Measurements from ENCODE around the gene SRGN.
"Not testable (repeated sequence)": the region's sequence is repeated elsewhere in the genome, so short reads cannot be mapped to it uniquely, and the experiment has no call there.

SRGN gene

GRCh38 chr10:69087590-69088470, at the start of gene SRGN:
TSS of gene SRGN (plus strand) at chr10:69088103. CDS start at chr10:69088158, 55 bp downstream.
- in situ Hi-C loops (cut with HindIII; ENCODE audit: low sequenced_read_pairs), result no loop called here

GRCh38 chr10:69040904-69041303, 47.0 kb upstream of the SRGN start:
- in situ Hi-C loops (cut with HindIII; ENCODE audit: low sequenced_read_pairs), result not testable (repeated sequence)

GRCh38 chr10:69042417-69042816, 45.5 kb upstream of the SRGN start:
- in situ Hi-C loops (cut with HindIII; ENCODE audit: low sequenced_read_pairs), result no loop called here

DNA sequence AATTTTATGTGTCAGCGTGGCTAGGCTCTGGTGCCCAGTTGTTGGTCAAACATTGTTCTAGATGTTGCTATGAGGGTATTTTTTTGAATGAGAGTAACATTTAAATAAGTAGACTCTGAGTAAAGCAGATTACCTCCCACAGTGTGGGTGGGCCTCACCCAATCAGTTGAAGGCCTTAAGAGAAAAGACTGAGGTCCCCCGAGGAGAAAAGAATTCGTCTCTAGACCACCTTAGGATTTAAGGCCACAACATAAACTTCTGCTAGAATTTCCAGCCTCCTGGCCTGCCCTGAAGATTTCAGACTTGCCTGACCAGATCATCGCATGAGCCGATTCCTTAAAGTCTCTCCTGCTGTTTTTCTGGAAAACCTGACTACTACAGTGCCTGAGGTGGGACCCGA, 45.1 kb upstream of the SRGN start:
- in situ Hi-C loops (cut with HindIII; ENCODE audit: low sequenced_read_pairs), result no loop called here

DNA sequence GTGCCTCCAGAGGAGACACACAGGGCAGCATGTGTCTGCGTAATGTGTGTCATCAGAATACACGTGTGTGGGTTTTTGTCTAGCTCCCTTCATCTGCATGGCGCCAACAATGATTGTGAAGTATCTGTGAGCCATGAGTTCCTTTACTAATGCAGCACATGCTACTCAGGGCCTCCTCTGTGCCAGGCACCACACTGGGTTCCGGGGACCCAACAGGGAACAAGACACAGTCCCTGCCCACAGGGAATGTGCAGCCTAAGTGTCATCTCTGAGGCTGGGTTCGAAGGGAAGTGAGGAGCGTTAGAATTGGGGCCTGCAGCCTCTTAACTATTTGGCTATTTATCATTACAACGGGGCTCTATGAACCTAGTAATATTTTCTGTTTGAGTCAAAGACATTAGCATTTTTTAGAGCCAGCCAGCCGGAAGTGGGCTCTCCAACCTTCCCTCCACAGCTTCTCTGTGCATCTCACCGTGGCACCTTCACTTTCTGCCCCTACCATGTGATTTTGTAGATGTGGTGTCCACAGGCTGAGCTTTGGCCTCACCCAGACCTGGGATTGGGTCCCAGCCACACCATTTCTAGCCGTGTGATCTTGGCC, 43.9 kb upstream of the SRGN start:
- in situ Hi-C loops (cut with HindIII; ENCODE audit: low sequenced_read_pairs), result no loop called here

- in situ Hi-C loops (cut with HindIII; ENCODE audit: low sequenced_read_pairs), result no loop called here
Measured at GRCh38 chr10:69044546-69044945, 43.4 kb upstream of the SRGN start.

GRCh38 chr10:69045441-69046300, 42.2 kb upstream of the SRGN start:
- in situ Hi-C loops (cut with HindIII; ENCODE audit: low sequenced_read_pairs), result no loop called here

DNA sequence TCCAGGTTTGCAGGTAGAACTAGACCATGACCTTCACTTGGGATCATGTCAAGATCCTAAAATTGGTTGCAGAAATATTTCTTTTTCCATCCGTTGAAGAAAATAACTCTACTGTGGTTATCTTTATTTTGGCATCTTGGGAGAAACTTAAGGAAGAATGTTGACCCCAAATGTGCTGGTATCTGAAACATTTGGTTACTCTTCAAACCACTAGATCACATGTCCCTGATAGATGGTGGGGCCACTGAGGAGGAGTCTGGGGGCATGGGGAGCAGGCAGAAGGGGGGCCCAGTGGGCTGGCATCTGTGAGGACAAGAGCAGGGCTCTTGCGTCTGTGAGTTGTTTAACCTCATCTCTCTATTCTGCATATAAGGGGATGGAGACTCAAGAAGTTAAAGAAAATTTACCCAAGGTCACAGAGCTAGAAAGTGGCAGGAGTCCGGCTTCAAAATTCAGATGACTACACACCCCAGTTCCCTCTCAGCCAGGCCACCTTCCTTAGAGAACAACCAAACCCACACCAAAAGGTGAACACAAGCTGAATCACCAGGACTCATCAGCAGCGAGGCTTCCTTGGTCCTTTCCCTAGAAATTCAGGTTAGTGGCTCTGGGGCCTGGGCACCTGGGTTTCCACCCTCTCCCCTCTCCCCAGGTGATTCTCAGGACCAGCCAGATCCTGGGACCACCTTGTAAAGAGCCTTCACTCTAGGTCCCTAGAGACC, 40.6 kb upstream of the SRGN start:
- in situ Hi-C loops (cut with HindIII; ENCODE audit: low sequenced_read_pairs), result no loop called here

- in situ Hi-C loops (cut with HindIII; ENCODE audit: low sequenced_read_pairs), result no loop called here
Measured at GRCh38 chr10:69048103-69048502, 39.8 kb upstream of the SRGN start.

DNA sequence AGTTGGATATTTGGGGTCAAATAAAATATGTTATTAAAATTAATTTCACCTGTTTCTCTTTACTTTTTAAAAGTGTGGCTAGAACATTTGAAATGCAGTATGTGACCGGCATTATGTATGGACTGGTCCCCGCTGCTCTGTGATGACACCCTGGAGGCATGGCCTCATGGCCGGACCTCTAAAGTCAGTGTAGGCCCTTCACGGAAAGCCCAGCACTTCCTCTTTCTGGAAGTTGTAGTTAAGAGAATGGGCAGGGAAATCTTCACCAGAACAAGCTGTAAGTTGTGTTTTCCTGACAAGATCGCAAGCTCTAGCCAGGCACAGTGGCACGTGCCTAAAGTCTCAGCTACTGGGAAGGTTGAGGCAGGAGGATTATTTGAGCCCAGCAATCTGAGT, 38.3 kb upstream of the SRGN start:
- in situ Hi-C loops (cut with HindIII; ENCODE audit: low sequenced_read_pairs), result no loop called here

DNA sequence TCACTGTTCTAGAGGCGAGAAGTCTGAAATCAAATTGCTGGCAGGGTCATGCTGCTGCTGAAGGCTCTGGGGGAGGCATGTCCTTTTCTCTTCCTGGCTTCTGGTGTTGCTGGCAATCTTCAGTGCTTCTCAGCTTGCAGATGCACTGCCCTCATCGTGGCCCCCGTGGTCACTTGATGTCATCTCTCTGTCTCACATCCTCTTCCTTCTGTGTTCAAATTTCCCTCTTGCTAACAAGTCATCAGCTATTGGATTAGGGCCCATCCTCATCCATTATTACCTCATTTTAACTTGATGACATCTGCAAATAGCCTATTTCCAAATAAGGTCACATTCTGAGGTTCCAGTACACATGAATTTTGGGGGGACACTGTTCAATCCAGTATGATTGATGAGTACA, 36.6 kb upstream of the SRGN start:
- in situ Hi-C loops (cut with HindIII; ENCODE audit: low sequenced_read_pairs), result no loop called here

- in situ Hi-C loops (cut with HindIII; ENCODE audit: low sequenced_read_pairs), result no loop called here
Measured at GRCh38 chr10:69051710-69052487, 36.0 kb upstream of the SRGN start.

- in situ Hi-C loops (cut with HindIII; ENCODE audit: low sequenced_read_pairs), result no loop called here
Measured at GRCh38 chr10:69052736-69053135, 35.2 kb upstream of the SRGN start.

DNA sequence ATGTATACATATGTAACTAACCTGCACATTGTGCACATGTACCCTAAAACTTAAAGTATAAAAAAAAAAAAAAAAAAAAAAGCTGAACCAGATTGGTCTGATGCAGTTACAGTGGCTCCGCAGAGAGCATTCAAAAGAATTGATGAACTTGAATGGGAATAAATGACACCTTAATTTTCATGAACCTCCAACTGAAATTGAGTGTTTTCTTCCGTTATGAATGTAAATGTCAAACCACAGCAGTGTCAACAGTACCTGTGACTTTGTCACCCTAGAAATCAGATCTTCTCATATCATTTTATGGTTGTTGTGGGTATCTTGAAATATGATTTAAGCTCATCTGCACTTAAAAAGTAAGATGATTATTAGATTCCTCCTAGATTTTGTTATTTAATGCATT, 32.7 kb upstream of the SRGN start:
- in situ Hi-C loops (cut with HindIII; ENCODE audit: low sequenced_read_pairs), result no loop called here

GRCh38 chr10:69056129-69056528, 31.8 kb upstream of the SRGN start:
- in situ Hi-C loops (cut with HindIII; ENCODE audit: low sequenced_read_pairs), result no loop called here

DNA sequence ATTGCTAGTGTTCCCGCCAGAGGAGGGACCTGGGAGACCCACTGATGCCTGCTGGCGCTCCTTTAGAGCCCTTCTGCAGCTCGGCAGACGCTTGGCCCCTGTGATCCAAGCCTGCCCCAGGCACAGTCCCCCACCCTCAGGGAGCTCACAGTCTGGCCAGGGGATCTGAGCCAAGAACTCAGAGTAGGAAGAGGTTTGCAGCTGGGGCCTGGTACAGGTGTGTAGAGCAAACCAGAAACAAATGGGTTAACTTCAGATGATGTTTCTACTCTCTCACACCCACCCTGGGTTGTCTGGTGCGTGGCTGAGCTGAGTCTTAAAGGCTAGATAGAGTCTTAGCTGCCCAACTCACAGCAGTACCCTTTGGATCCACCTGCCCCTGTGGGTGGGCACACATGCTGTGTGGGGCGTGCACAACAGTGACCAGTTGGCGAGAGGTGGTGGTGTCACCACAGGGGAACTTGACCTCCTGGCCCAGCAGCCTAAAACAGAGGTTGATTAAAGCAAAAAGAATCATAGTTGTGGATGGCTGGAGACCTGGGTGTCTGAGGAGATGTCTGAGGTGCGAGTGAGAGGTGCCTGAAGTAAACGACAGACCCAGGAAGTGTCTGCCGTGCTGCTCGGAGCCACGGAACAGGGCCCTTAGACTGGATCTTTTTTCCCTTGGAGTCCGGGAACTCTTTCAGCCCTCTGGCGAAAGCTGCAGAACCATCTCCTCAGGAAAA, 31.2 kb upstream of the SRGN start:
- in situ Hi-C loops (cut with HindIII; ENCODE audit: low sequenced_read_pairs), result no loop called here

- in situ Hi-C loops (cut with HindIII; ENCODE audit: low sequenced_read_pairs), result no loop called here
Measured at GRCh38 chr10:69057261-69057950, 30.5 kb upstream of the SRGN start.

GRCh38 chr10:69057951-69058297, 30.0 kb upstream of the SRGN start:
- in situ Hi-C loops (cut with HindIII; ENCODE audit: low sequenced_read_pairs), result no loop called here

Data from DLD1 (cell line).